ENCODE measurements around the gene CLASP2. TPM values are rescaled to one million over a fixed set of nuclear protein-coding genes. Genes with fewer than 3 reads are reported as not detected.

The CLASP2 gene
- total RNA-seq, 1 donor from 2014 or later = 52.8 TPM

DNA sequence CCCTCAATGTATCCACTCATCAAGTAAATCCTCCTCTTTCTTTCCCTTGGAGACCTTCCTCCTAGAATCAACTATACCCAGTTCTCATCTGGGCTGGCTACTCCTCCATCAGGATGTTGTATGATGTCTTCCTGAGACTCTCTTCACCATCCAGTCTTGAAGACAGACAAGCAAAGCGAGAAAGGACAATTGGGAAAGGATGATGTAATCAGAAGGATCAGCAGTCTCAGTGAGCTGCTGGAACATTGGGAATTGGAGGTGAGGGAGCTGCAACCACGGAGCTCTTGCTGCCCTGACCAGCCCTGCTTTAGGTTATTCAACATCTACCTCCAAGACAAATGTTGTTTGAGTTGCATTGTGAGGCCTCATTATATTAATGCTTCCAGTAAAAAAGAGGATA, 229.8 kb downstream of the CLASP2 start:
- Mint-ChIP-seq H3K27me3 (ENCODE audit: low read depth) (no peaks in the 10 kb centered on the region), H3K36me3 (ENCODE audit: low read depth) (no peaks in the 10 kb centered on the region), H3K9me3 (ENCODE audit: low read depth) (no peaks in the 10 kb centered on the region), H3K27ac (ENCODE audit: unreplicated experiment) (no peak overlapping the region), H3K4me1 (ENCODE audit: low read depth) (peaks cover 6% of the 10 kb centered on the region), H3K4me3 (ENCODE audit: unreplicated experiment) (no peak overlapping the region)
- TF ChIP-seq, protein P1, sequence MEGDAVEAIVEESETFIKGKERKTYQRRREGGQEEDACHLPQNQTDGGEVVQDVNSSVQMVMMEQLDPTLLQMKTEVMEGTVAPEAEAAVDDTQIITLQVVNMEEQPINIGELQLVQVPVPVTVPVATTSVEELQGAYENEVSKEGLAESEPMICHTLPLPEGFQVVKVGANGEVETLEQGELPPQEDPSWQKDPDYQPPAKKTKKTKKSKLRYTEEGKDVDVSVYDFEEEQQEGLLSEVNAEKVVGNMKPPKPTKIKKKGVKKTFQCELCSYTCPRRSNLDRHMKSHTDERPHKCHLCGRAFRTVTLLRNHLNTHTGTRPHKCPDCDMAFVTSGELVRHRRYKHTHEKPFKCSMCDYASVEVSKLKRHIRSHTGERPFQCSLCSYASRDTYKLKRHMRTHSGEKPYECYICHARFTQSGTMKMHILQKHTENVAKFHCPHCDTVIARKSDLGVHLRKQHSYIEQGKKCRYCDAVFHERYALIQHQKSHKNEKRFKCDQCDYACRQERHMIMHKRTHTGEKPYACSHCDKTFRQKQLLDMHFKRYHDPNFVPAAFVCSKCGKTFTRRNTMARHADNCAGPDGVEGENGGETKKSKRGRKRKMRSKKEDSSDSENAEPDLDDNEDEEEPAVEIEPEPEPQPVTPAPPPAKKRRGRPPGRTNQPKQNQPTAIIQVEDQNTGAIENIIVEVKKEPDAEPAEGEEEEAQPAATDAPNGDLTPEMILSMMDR (IDR thresholded peaks at IDR 0.05) = no peak
- DNase-seq (ENCODE audit: low spot score) = no peak

DNA sequence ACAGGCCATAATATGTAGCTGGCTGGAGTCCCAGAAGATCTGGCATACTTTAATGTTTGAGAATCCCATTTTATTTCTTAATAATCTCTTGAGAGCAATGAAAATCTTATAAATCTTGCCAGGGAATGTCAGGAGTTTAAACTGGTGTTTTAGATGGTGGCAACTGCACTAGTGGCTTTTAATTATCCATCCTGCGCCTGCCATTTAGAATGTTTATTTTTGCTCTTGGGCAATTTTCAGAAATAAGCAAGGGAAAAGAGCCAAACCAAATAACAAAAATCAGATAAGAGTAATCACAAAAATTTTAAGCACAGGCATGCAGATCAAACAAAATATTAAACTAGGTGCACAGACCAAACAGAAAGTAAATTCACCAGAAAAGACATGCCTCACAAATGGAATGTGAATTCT, 235.9 kb downstream of the CLASP2 start:
- TF ChIP-seq, protein P1 (IDR thresholded peaks at IDR 0.05) = no peak
- H3K27ac Mint-ChIP-seq (ENCODE audit: unreplicated experiment) = peak overlapping the region; percentile 54
- peaks cover 7% of the 10 kb centered on the region for H3K9me3 Mint-ChIP-seq (ENCODE audit: low read depth)
- H3K4me3 Mint-ChIP-seq (ENCODE audit: unreplicated experiment) = peak overlapping the region; percentile 24
- no peaks in the 10 kb centered on the region for H3K27me3 Mint-ChIP-seq (ENCODE audit: low read depth)
- peaks cover 18% of the 10 kb centered on the region for H3K4me1 Mint-ChIP-seq (ENCODE audit: low read depth)
- peaks cover 5% of the 10 kb centered on the region for H3K36me3 Mint-ChIP-seq (ENCODE audit: low read depth)
- no peak for DNase-seq (ENCODE audit: low spot score)

DNA sequence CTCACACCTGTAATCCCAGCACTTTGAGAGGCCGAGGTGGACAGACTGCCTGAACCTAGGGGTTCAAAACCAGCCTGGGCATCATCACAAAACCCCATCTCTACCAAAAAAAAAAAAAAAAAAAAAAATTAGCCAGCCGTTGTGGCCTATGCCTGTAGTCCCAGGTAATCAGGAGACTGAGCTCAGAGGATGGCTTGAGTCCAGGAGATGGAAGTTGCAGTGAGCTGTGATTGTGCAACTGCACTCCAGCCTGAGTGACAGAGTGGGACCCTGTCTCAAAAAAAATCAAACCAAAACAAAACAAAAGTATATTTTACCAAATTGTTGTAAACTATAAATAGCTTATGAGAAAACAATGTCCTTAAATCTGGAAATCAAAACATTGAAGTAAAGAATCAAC, 243.2 kb downstream of the CLASP2 start:
- Mint-ChIP-seq H3K27me3 (ENCODE audit: low read depth) (no peaks in the 10 kb centered on the region), H3K9me3 (ENCODE audit: low read depth) (peaks cover under 1% of the 10 kb centered on the region), H3K27ac (ENCODE audit: unreplicated experiment) (no peak overlapping the region), H3K4me1 (ENCODE audit: low read depth) (no peaks in the 10 kb centered on the region), H3K36me3 (ENCODE audit: low read depth) (peaks cover under 1% of the 10 kb centered on the region), H3K4me3 (ENCODE audit: unreplicated experiment) (no peak overlapping the region)
- TF ChIP-seq, protein P1 (IDR thresholded peaks at IDR 0.05) = no peak
- DNase-seq (ENCODE audit: low spot score) = no peak

DNA sequence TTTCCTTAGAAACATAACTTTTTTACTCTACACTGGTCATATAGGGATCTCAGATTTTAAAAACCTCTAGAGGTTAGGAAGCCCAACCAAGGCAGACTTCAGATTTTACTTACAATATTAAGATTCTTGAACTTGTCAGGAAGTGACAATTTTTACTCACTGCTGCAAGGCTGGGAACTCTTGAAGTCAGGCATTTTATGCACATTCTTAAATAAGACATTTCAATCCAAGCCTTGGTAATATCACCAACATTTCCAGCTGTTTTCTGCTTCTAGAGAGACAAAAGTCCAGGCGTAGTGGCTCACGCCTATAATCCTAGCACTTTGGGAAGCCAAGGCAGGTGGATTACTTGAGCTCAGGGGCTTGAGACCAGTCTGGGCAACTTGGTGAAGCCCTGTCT, 244.2 kb downstream of the CLASP2 start:
- no peak overlapping the region for H3K27ac Mint-ChIP-seq (ENCODE audit: unreplicated experiment)
- DNase-seq (ENCODE audit: low spot score) = no peak

DNA sequence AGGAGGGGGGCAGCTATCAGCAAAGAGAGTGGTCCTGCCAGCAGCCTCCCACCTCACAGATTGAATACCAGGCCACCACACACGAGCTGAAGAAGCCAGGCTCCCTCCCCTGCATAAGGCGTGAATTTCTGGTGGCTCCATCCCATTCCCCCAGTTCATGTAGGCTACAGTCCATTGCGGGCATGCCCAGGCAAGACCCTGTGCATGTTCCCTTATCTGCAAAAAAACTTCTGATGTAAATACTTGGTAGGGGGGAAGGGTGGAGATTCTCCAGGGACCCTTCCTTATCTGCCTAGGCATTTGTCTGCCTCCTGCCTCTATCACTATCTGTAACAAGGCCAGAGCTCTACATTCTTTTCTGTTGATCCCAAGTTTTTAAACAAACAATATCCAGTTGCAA, 250.3 kb downstream of the CLASP2 start:
- H3K9me3 Mint-ChIP-seq (ENCODE audit: low read depth) = no peaks in the 10 kb centered on the region
- H3K36me3 Mint-ChIP-seq (ENCODE audit: low read depth) = peaks cover 2% of the 10 kb centered on the region
- no peak overlapping the region for H3K27ac Mint-ChIP-seq (ENCODE audit: unreplicated experiment)
- H3K27me3 Mint-ChIP-seq (ENCODE audit: low read depth) = no peaks in the 10 kb centered on the region
- no peak for DNase-seq (ENCODE audit: low spot score)
- no peaks in the 10 kb centered on the region for H3K4me1 Mint-ChIP-seq (ENCODE audit: low read depth)
- no peak overlapping the region for H3K4me3 Mint-ChIP-seq (ENCODE audit: unreplicated experiment)
- TF ChIP-seq, protein P1 (IDR thresholded peaks at IDR 0.05) = no peak

More for the DNA sequence above, 244.2 kb downstream of the CLASP2 start:
- TF ChIP-seq, protein P1 (IDR thresholded peaks at IDR 0.05) = no peak
- H3K27me3 Mint-ChIP-seq (ENCODE audit: low read depth) = no peaks in the 10 kb centered on the region
- no peaks in the 10 kb centered on the region for H3K9me3 Mint-ChIP-seq (ENCODE audit: low read depth)
- H3K36me3 Mint-ChIP-seq (ENCODE audit: low read depth) = no peaks in the 10 kb centered on the region
- H3K4me3 Mint-ChIP-seq (ENCODE audit: unreplicated experiment) = no peak overlapping the region
- no peaks in the 10 kb centered on the region for H3K4me1 Mint-ChIP-seq (ENCODE audit: low read depth)
